ENCODE measurements around the gene ALKBH2. TPM values are rescaled to one million over a fixed set of nuclear protein-coding genes. Genes with fewer than 3 reads are reported as not detected.
A peak's percentile ranks its signal among the peaks of the same experiment; 100 is the strongest.

The ALKBH2 gene
- total RNA-seq, 4 donors from 2014 or later, result 10.4 to 19.0 (median 13.6) TPM

- Histone ChIP-seq H3K9me3 (no peaks in the 10 kb centered on the region), H3K4me3 (no peak overlapping the region), H3K4me1 (no peaks in the 10 kb centered on the region), H3K27me3 (no peaks in the 10 kb centered on the region), H3K36me3 (peaks cover 43 to 88% (median 76%) of the 10 kb centered on the region in 4 donors), H3K27ac (replicated peaks in 1 of 4) (no peak overlapping the region)
- 82% methylated on average over 17 of the region's 17 CpGs for WGBS
- intact Hi-C loops (cut with DNase I), result no loop called here
- TF ChIP-seq CTCF (IDR thresholded peaks at IDR 0.05), result no peak
- TF ChIP-seq POLR2A (IDR thresholded peaks at IDR 0.05; ENCODE audit: low read depth), result no peak
- no peak for TF ChIP-seq EP300 (IDR thresholded peaks at IDR 0.05)
- no peak for TF ChIP-seq POLR2AphosphoS5 (IDR thresholded peaks at IDR 0.05)
- DNase-seq (ENCODE audit: extremely low spot score), result no peak
Observed at GRCh38 chr12:109069307-109070271, 23.7 kb downstream of the ALKBH2 start.

GRCh38 chr12:109065853-109066193, 27.4 kb downstream of the ALKBH2 start:
- no peak for DNase-seq (ENCODE audit: extremely low spot score)
- no peak for TF ChIP-seq CTCF (IDR thresholded peaks at IDR 0.05)
- Histone ChIP-seq H3K4me1 (no peaks in the 10 kb centered on the region), H3K4me3 (no peak overlapping the region), H3K9me3 (no peaks in the 10 kb centered on the region), H3K27me3 (no peaks in the 10 kb centered on the region), H3K27ac (replicated peaks in 1 of 4) (no peak overlapping the region), H3K36me3 (peaks cover 26 to 75% (median 63%) of the 10 kb centered on the region in 4 donors)
- intact Hi-C loops (cut with DNase I), result no loop called here
- WGBS, result 75% methylated on average over 1 of the region's 1 CpG

- H3K4me1 ChIP-seq, result no peaks in the 10 kb centered on the region
- 82% methylated on average over 5 of the region's 5 CpGs for WGBS
- H3K4me3 ChIP-seq, result no peak overlapping the region
- no peaks in the 10 kb centered on the region for H3K27me3 ChIP-seq
- DNase-seq (ENCODE audit: extremely low spot score), result peak; percentile 29
- H3K9me3 ChIP-seq, result no peaks in the 10 kb centered on the region
- intact Hi-C loops (cut with DNase I), result no loop called here
- H3K27ac ChIP-seq (replicated peaks in 1 of 4), result no peak overlapping the region
- peaks cover 26 to 75% (median 63%) of the 10 kb centered on the region in 4 donors for H3K36me3 ChIP-seq
- TF ChIP-seq POLR2AphosphoS5 (IDR thresholded peaks at IDR 0.05) (no peak), CTCF (IDR thresholded peaks at IDR 0.05) (no peak), POLR2A (IDR thresholded peaks at IDR 0.05; ENCODE audit: low read depth) (no peak), EP300 (IDR thresholded peaks at IDR 0.05) (no peak)
Observed at GRCh38 chr12:109065154-109065852, 28.0 kb downstream of the ALKBH2 start.

GRCh38 chr12:109064143-109064542, 29.1 kb downstream of the ALKBH2 start:
- no peaks in the 10 kb centered on the region for H3K27me3 ChIP-seq
- DNase-seq (ENCODE audit: extremely low spot score), result peak; percentile 45
- no peak overlapping the region for H3K4me3 ChIP-seq
- no peaks in the 10 kb centered on the region for H3K4me1 ChIP-seq
- 96% methylated on average over 2 of the region's 3 CpGs for WGBS
- peaks cover 18 to 75% (median 63%) of the 10 kb centered on the region in 4 donors for H3K36me3 ChIP-seq
- no peaks in the 10 kb centered on the region for H3K9me3 ChIP-seq
- intact Hi-C loops (cut with DNase I), result no loop called here
- no peak overlapping the region for H3K27ac ChIP-seq (replicated peaks in 1 of 4)
- TF ChIP-seq POLR2A (IDR thresholded peaks at IDR 0.05; ENCODE audit: low read depth) (no peak), CTCF (IDR thresholded peaks at IDR 0.05) (no peak), POLR2AphosphoS5 (IDR thresholded peaks at IDR 0.05) (no peak), EP300 (IDR thresholded peaks at IDR 0.05) (no peak)
